Colonic mucosa (tissue), 4 donors: ENCODE results near the gene PPP1R14C. TPM values are rescaled to one million over a fixed set of nuclear protein-coding genes. Genes with fewer than 3 reads are reported as not detected.
A peak's percentile ranks its signal among the peaks of the same experiment; 100 is the strongest.
"Not testable (repeated sequence)": the region's sequence is repeated elsewhere in the genome, so short reads cannot be mapped to it uniquely, and the experiment has no call there.

Experiments
- DNase-seq: peaks from one replicate; pipeline ENCODE4 v3.0.0-alpha.2; 2020
- H3K27ac ChIP-seq: fragments of 200-600 bp; one replicate; pipeline ENCODE4 v1.8.0; 2021
- H3K27me3 ChIP-seq: fragments of 200-600 bp; one replicate; pipeline ENCODE4 v1.8.0; 2021
- H3K36me3 ChIP-seq: fragments of 200-600 bp; one replicate; pipeline ENCODE4 v1.8.0; 2021
- H3K4me1 ChIP-seq: fragments of 200-600 bp; one replicate; pipeline ENCODE4 v1.8.0; 2021; ENCODE audit warnings: mild to moderate bottlenecking
- H3K4me3 ChIP-seq: fragments of 200-600 bp; one replicate; pipeline ENCODE4 v1.8.0; 2021
- H3K9ac ChIP-seq, 2 donors: one replicate each; pipeline ENCODE4 v1.7.0; 2013; ENCODE audit warnings: control low read depth in 2 of 2, low read depth in 2 of 2, low read length in 2 of 2
- H3K9me3 ChIP-seq: fragments of 200-600 bp; one replicate; pipeline ENCODE4 v1.8.0; 2021
- intact Hi-C: fragments of 100-400 bp; cut with DNase I; formaldehyde crosslinking; loops from one replicate; pipeline ENCODE4 v1.14.1; 2022
- total RNA-seq, 2 donors: library from RNA; stranded (reverse); fragmentation: NEBNext Ultra II Directional in 1 of 2; extraction: Animal tissue kit (Norgen Biotek cat#: 25700) in 1 of 2; gene quantifications; one replicate each; pipeline ENCODE4 v1.2.1, GENCODE V29; 2021
- TF ChIP-seq, protein P1 (sequence below): fragments of 200-600 bp; IDR thresholded peaks from one replicate; pipeline ENCODE4 v1.8.0; 2022; ENCODE audit warnings: antibody characterized with exemption, mild to moderate bottlenecking
- donor health status: healthy.
- donor health status: DM: no; HTN: no; CAD: no.
- donor health status: DM: no; HTN: no; CAD: no.

PPP1R14C gene
- total RNA-seq, 2 donors from 2014 or later = 23.7 to 27.3 TPM

DNA sequence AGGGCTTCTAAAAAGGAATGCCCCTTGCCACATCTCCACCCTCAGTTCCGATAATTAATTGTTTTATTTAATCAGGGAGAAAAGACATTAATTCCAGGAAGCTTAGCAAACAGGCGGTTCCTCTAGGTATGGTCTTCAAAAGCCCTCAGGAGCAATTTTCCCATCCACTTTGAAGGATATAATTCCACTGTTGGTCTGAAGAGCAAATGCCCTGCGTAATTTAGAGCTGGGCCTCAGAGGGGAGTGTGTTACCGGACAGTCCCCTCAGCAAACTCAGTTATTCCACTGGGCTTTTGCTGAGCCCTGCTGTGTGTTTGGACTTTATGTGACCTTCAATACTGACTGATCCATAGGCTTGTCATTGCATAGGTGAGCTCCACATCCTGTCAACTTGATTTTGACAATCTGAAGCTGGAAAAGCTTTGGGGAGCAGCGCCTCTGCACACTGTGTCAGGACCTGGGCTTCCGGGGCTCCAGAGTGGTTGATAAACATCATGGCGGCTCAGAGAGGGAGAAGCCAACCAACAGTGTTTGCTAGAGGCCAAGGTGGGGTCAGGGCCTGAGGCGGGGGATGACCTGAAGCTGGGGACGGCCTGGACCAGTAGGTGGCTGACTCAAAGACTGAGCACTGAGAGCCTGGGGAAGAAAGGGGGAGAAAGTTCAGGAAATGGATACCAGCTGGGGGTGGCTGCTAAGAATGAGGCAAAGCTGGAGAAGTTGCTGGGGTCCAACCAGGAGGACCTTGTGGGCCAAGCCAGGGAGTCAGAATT lies 43.5 kb downstream of the PPP1R14C start:
- Histone ChIP-seq H3K27ac (peak overlapping the region; percentile 49), H3K9me3 (no peaks in the 10 kb centered on the region), H3K4me1 (peaks cover 4% of the 10 kb centered on the region), H3K4me3 (no peak overlapping the region), H3K9ac (peak overlapping the region in 1 of 2 donors; percentile 28), H3K36me3 (no peaks in the 10 kb centered on the region), H3K27me3 (no peaks in the 10 kb centered on the region)
- DNase-seq = no peak
- intact Hi-C loops = no loop called here
- TF ChIP-seq, protein P1, sequence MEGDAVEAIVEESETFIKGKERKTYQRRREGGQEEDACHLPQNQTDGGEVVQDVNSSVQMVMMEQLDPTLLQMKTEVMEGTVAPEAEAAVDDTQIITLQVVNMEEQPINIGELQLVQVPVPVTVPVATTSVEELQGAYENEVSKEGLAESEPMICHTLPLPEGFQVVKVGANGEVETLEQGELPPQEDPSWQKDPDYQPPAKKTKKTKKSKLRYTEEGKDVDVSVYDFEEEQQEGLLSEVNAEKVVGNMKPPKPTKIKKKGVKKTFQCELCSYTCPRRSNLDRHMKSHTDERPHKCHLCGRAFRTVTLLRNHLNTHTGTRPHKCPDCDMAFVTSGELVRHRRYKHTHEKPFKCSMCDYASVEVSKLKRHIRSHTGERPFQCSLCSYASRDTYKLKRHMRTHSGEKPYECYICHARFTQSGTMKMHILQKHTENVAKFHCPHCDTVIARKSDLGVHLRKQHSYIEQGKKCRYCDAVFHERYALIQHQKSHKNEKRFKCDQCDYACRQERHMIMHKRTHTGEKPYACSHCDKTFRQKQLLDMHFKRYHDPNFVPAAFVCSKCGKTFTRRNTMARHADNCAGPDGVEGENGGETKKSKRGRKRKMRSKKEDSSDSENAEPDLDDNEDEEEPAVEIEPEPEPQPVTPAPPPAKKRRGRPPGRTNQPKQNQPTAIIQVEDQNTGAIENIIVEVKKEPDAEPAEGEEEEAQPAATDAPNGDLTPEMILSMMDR = no peak

DNA sequence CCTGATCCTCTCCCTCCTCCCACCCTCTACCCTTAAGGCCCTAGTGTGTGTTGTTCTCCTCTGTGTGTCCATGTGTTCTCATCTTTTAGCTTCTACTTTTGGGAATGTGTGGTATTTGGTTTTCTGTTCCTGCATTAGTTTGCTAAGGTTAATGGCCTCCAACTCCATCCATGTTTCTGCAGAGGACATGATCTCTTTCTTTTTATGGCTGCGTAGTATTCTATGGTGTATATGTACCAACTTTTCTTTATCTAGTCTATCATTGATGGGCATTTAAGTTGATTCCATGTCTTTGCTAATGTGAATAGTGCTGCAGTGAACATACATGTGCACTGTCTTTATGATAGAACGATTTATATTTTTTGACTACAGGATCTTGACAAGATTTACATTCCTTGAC lies 44.6 kb downstream of the PPP1R14C start:
- H3K9ac ChIP-seq, H3K27ac ChIP-seq, DNase-seq, H3K27me3 ChIP-seq, H3K36me3 ChIP-seq, H3K4me1 ChIP-seq, H3K4me3 ChIP-seq, H3K9me3 ChIP-seq, intact Hi-C loops: not testable (repeated sequence)

DNA sequence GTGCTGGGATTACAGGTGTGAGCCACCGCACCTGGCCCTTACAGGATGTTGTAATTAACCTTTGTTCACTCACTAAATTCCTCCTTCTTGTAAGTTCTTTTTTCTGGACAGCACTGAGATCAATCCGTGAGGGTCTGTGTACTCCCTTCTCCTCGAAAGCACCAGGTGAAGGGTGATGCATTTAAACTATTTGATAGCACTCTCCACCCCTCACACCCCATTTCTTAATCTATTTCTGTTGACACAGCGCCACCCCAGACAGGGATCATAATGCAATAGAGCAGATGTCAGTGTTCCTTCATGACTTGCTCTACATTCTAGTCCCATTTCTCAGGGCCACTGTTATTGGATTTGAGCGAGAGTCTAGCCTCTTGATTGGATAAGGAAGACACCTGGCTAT lies 46.3 kb downstream of the PPP1R14C start:
- intact Hi-C loops = no loop called here

DNA sequence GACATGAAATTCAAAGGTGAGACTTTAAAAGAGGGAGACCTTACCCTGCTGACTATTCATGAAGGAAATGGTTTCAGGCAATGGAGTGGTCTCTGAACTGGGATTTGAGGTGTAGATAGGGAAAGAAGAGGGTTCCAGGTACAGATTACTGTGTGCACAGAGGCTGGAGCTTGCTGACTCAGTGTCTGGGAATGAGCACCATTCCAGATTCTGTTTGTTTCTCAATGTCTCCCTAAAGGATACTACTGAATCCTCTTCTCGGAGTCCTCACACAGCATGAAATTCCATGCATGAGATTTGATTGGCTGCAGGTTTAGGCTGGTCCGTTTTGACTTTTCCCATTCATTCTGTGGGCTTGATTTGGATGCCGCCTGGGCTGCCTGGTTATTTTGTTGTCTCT lies 49.0 kb downstream of the PPP1R14C start:
- Histone ChIP-seq H3K27me3 (no peaks in the 10 kb centered on the region), H3K9me3 (no peaks in the 10 kb centered on the region), H3K4me1 (no peaks in the 10 kb centered on the region), H3K9ac (no peak overlapping the region), H3K27ac (no peak overlapping the region), H3K36me3 (no peaks in the 10 kb centered on the region), H3K4me3 (no peak overlapping the region)
- DNase-seq = no peak
- intact Hi-C loops = no loop called here
- TF ChIP-seq, protein P1 = no peak

More for the DNA sequence above, 46.3 kb downstream of the PPP1R14C start:
- no peaks in the 10 kb centered on the region for H3K36me3 ChIP-seq
- H3K27me3 ChIP-seq = no peaks in the 10 kb centered on the region
- no peaks in the 10 kb centered on the region for H3K9me3 ChIP-seq
- no peaks in the 10 kb centered on the region for H3K4me1 ChIP-seq
- TF ChIP-seq, protein P1 = no peak
- H3K9ac ChIP-seq = no peak overlapping the region
- no peak overlapping the region for H3K27ac ChIP-seq
- H3K4me3 ChIP-seq = no peak overlapping the region
- DNase-seq = peak; percentile 69

DNA sequence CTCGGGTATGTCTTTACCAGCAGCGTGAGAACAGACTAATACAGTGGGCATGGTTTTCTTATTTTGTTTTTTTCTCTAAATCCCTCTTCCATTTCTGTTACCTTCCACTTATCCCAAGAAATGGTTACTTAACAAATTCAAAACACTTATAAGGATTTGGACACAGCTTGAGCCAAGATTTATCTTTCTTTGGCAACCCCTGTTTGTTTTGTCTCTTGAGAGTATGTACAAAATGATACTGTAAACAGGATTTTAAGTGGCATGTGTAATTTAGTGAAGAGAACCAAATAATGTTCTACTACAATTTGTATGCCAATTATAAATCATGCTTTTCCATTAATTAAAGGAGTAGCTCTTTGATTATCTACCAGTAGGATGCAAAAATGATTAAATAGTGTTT lies 51.4 kb downstream of the PPP1R14C start:
- no peaks in the 10 kb centered on the region for H3K4me1 ChIP-seq
- H3K27me3 ChIP-seq = no peaks in the 10 kb centered on the region
- no peak for DNase-seq
- H3K4me3 ChIP-seq = no peak overlapping the region
- no peaks in the 10 kb centered on the region for H3K9me3 ChIP-seq
- intact Hi-C loops = no loop called here
- H3K9ac ChIP-seq = no peak overlapping the region
- no peaks in the 10 kb centered on the region for H3K36me3 ChIP-seq
- TF ChIP-seq, protein P1 = no peak
- H3K27ac ChIP-seq = no peak overlapping the region

DNA sequence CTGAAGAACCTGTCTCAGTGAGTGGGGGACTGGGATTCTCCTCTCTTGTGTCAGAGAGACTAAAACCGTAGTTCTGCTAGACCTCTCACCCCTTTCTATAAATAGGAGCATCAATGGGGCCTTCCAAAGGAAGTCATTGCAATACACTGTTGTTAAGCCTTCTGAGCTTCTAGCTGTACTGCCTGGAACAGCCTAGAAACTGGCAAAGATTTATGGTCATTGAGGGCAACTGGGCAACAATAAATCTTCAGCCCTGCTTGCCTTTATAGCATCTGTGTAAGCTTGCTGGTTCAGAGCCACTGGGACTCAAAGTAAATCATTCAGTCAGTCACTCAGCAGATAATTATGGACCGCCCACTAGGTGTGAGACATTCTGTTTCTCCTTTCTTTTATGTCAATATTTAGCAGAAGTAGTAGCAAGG lies 53.2 kb downstream of the PPP1R14C start:
- DNase-seq = peak; percentile 69
- H3K36me3 ChIP-seq = no peaks in the 10 kb centered on the region
- H3K4me1 ChIP-seq = no peaks in the 10 kb centered on the region
- H3K27me3 ChIP-seq = no peaks in the 10 kb centered on the region
- H3K4me3 ChIP-seq = no peak overlapping the region
- no peaks in the 10 kb centered on the region for H3K9me3 ChIP-seq
- TF ChIP-seq, protein P1 = no peak
- intact Hi-C loops = no loop called here
- peak overlapping the region; percentile 56 for H3K27ac ChIP-seq
- H3K9ac ChIP-seq = peak overlapping the region in 1 of 2 donors; percentile 16
